Spleen (tissue), 11 donors: ENCODE results near the gene MBD5. TPM values are rescaled to one million over a fixed set of nuclear protein-coding genes. Genes with fewer than 3 reads are reported as not detected.

Source experiments
- DNase-seq: peaks from one replicate; pipeline ENCODE4 v3.0.0-alpha.2; 2020
- H3K27ac ChIP-seq, 8 donors: fragments of 200-600 bp; sonication (generic) in 7 of 8; 1 replicate in 4 of 8; 2 replicates in 4 of 8; pipeline versions ENCODE4 v1.5.0 to v1.8.0; 2016 to 2021; ENCODE audit warnings: inconsistent platforms in 4 of 8, mild to moderate bottlenecking in 4 of 8, moderate library complexity in 1 of 8
- H3K27me3 ChIP-seq, 7 donors: fragments of 200-600 bp; sonication (generic) in 6 of 7; replicated peaks in 1 of 7; 1 replicate in 4 of 7; 2 replicates in 3 of 7; pipeline versions ENCODE4 v1.5.0 to v1.8.0; 2016 to 2021; ENCODE audit warnings: inconsistent platforms in 3 of 7, mild to moderate bottlenecking in 1 of 7
- H3K36me3 ChIP-seq, 6 donors: fragments of 200-600 bp; sonication (generic) in 5 of 6; 1 replicate in 4 of 6; 2 replicates in 2 of 6; pipeline versions ENCODE4 v1.5.0 to v1.8.0; 2016 to 2021; ENCODE audit warnings: inconsistent platforms in 2 of 6
- H3K4me1 ChIP-seq, 6 donors: fragments of 200-600 bp; sonication (generic) in 5 of 6; 1 replicate in 3 of 6; 2 replicates in 3 of 6; pipeline versions ENCODE4 v1.5.0 to v1.8.0; 2016 to 2021; ENCODE audit warnings: inconsistent platforms in 3 of 6
- H3K4me3 ChIP-seq, 8 donors: fragments of 200-600 bp; sonication (generic) in 7 of 8; 1 replicate in 4 of 8; 2 replicates in 4 of 8; pipeline versions ENCODE4 v1.5.0 to v1.8.0; 2016 to 2021; ENCODE audit warnings: inconsistent platforms in 4 of 8, mild to moderate bottlenecking in 4 of 8, moderate library complexity in 2 of 8
- H3K9me3 ChIP-seq, 8 donors: fragments of 200-600 bp; sonication (generic) in 7 of 8; 1 replicate in 4 of 8; 2 replicates in 4 of 8; pipeline versions ENCODE4 v1.5.0 to v1.8.0; 2016 to 2021; ENCODE audit warnings: inconsistent platforms in 4 of 8
- CTCF ChIP-seq, 11 experiments: fragments of 200-600 bp in 7 of 11; fragments of 450-650 bp in 4 of 11; sonication (generic) in 4 of 11; IDR thresholded peaks in 8 of 11; conservative IDR thresholded peaks in 3 of 11; 1 replicate in 7 of 11; 2 replicates in 4 of 11; pipeline versions ENCODE4 v1.4.0 to v1.8.0; 2016 to 2021; ENCODE audit warnings: antibody characterized with exemption in 11 of 11, inconsistent platforms in 4 of 11, mild to moderate bottlenecking in 1 of 11
- POLR2A ChIP-seq, 3 donors: fragments of 450-650 bp; IDR thresholded peaks; one replicate each; pipeline ENCODE4 v1.5.1; 2017; ENCODE audit warnings: antibody characterized with exemption in 3 of 3, mild to moderate bottlenecking in 1 of 3
- POLR2AphosphoS5 ChIP-seq, 3 donors: sonication (generic); formaldehyde crosslinking; IDR thresholded peaks; one replicate each; pipeline ENCODE4 v1.5.1; 2017; ENCODE audit warnings: antibody characterized with exemption in 3 of 3
- WGBS, 5 donors: extraction: QIAGEN DNeasy Blood & Tissue Kit in 3 of 5; methylation state at CpG; one replicate each; pipeline versions ENCODE4 v1.1.5 to v1.1.7; 2013 to 2018; 5-methylcytosine and 5-hydroxymethylcytosine counted together
- intact Hi-C: fragments of 100-400 bp; cut with DNase I; formaldehyde crosslinking; loops from one replicate; pipeline ENCODE4 v1.15.0; 2023; ENCODE audit warnings: low total_unique reads
- polyA plus RNA-seq, 3 donors: library from polyadenylated mRNA; stranded (reverse); fragments of 200-250 nt; gene quantifications; one replicate each; pipeline ENCODE4 v1.2.1, GENCODE V29; 2013
- total RNA-seq, 7 donors: library from RNA; depleted of rRNA in 3 of 7; stranded (reverse); fragments of >200 nt in 3 of 7; fragmentation: NEBNext Ultra II Directional in 4 of 7; extraction: Animal tissue kit (Norgen Biotek cat#: 25700) in 4 of 7; gene quantifications; one replicate each; pipeline versions ENCODE4 v1.1.0 to v1.2.1, GENCODE V29; 2016 to 2021
- donor health status: healthy with polysubstance abuse.
- donor health status: DM: no; HTN: no; CAD: no; lungs with moderate emphysema.
- donor health status: DM: no; HTN: no; CAD: no.
- donor health status: Bipolar disorder and iron deficiency.
- donor health status: healthy.
- donor health status: DM: no; HTN: no; CAD: no.
- donor health status: DM: yes; HTN: yes; CAD: no.

Gene MBD5
- total and polyA plus RNA-seq, 10 donors = 5.7 to 84.5 (median 60.0) TPM

- Histone ChIP-seq H3K27me3 (no peaks in the 10 kb centered on the region), H3K4me1 (peaks cover 6 to 36% (median 11%) of the 10 kb centered on the region in 6 donors), H3K4me3 (no peak overlapping the region), H3K36me3 (peaks cover 0 to 7% (median 0%) of the 10 kb centered on the region in 6 donors), H3K9me3 (no peaks in the 10 kb centered on the region), H3K27ac (no peak overlapping the region)
- 82 to 98% (median 95%) methylated on average over 1 of the region's 1 CpG for WGBS, 5 donors
- TF ChIP-seq POLR2A (IDR thresholded peaks at IDR 0.05) (no peak), CTCF (IDR thresholded peaks at IDR 0.05 in 8 of 11, conservative IDR thresholded peaks at IDR 0.05 in 3 of 11) (no peak), POLR2AphosphoS5 (IDR thresholded peaks at IDR 0.05) (no peak)
- DNase-seq = no peak
- intact Hi-C loops = no loop called here
These were observed 7.9 kb downstream of the MBD5 start for GRCh38 chr2:148028781-148029180.

- H3K27ac ChIP-seq = no peak overlapping the region
- no peak for DNase-seq
- intact Hi-C loops = no loop called here
- no peak overlapping the region for H3K4me3 ChIP-seq
- TF ChIP-seq POLR2A (IDR thresholded peaks at IDR 0.05) (no peak), CTCF (IDR thresholded peaks at IDR 0.05 in 8 of 11, conservative IDR thresholded peaks at IDR 0.05 in 3 of 11) (no peak), POLR2AphosphoS5 (IDR thresholded peaks at IDR 0.05) (no peak)
- H3K36me3 ChIP-seq = no peaks in the 10 kb centered on the region
- no peaks in the 10 kb centered on the region for H3K27me3 ChIP-seq
- no peaks in the 10 kb centered on the region for H3K9me3 ChIP-seq
- H3K4me1 ChIP-seq = peaks cover 0 to 16% (median 0%) of the 10 kb centered on the region in 6 donors
These were observed 10.3 kb downstream of the MBD5 start for GRCh38 chr2:148031152-148031551.

GRCh38 chr2:148032215-148032614, 11.3 kb downstream of the MBD5 start:
- intact Hi-C loops = no loop called here
- no peaks in the 10 kb centered on the region for H3K36me3 ChIP-seq
- 86 to 92% (median 91%) methylated on average over 4 of the region's 4 CpGs for WGBS, 5 donors
- H3K9me3 ChIP-seq = no peaks in the 10 kb centered on the region
- H3K27me3 ChIP-seq = no peaks in the 10 kb centered on the region
- H3K27ac ChIP-seq = no peak overlapping the region
- DNase-seq = no peak
- H3K4me1 ChIP-seq = peaks cover 0 to 9% (median 0%) of the 10 kb centered on the region in 6 donors
- no peak for TF ChIP-seq POLR2AphosphoS5 (IDR thresholded peaks at IDR 0.05)
- TF ChIP-seq POLR2A (IDR thresholded peaks at IDR 0.05) = no peak
- no peak for TF ChIP-seq CTCF (IDR thresholded peaks at IDR 0.05 in 8 of 11, conservative IDR thresholded peaks at IDR 0.05 in 3 of 11)
- no peak overlapping the region for H3K4me3 ChIP-seq

- no peak for TF ChIP-seq POLR2AphosphoS5 (IDR thresholded peaks at IDR 0.05)
- no peak for TF ChIP-seq CTCF (IDR thresholded peaks at IDR 0.05 in 8 of 11, conservative IDR thresholded peaks at IDR 0.05 in 3 of 11)
- TF ChIP-seq POLR2A (IDR thresholded peaks at IDR 0.05) = no peak
- intact Hi-C loops = no loop called here
- peaks cover 0 to 7% (median 0%) of the 10 kb centered on the region in 6 donors for H3K36me3 ChIP-seq
- no peak overlapping the region for H3K4me3 ChIP-seq
- no peak overlapping the region for H3K27ac ChIP-seq
- H3K27me3 ChIP-seq = no peaks in the 10 kb centered on the region
- no peak for DNase-seq
- 92 to 100% (median 97%) methylated on average over 1 of the region's 1 CpG for WGBS, 5 donors
- H3K9me3 ChIP-seq = no peaks in the 10 kb centered on the region
- peaks cover 0 to 6% (median 0%) of the 10 kb centered on the region in 6 donors for H3K4me1 ChIP-seq
These were observed 18.9 kb downstream of the MBD5 start for GRCh38 chr2:148039783-148040182.
